EH (cell line): ENCODE measurements around the gene SCRN1.

ENCODE experiments used
- DNase-seq: peaks from one replicate; pipeline ENCODE4 v3.0.0-alpha.2; 2015; ENCODE audit warnings: low read depth

SCRN1 gene

GRCh38 chr7:29989257-29989995 is at the start of gene SCRN1:
TSS of gene SCRN1 (minus strand) at chr7:29989801. CDS start at chr7:29969067, 20,734 bp downstream.
- peak; percentile 50 for DNase-seq

- peak; percentile 43 for DNase-seq
Observed at GRCh38 chr7:30038196-30038980, 48.8 kb upstream of the SCRN1 start.

GRCh38 chr7:30036220-30036619 is 46.6 kb upstream of the SCRN1 start:
- DNase-seq = no peak

GRCh38 chr7:30034501-30034900 is 44.9 kb upstream of the SCRN1 start:
- DNase-seq = no peak

- peak; percentile 75 for DNase-seq
Observed at GRCh38 chr7:30032310-30033125, 42.9 kb upstream of the SCRN1 start.

- DNase-seq = no peak
Observed at GRCh38 chr7:30029696-30030095, 40.1 kb upstream of the SCRN1 start.

GRCh38 chr7:30028749-30029635 is 39.4 kb upstream of the SCRN1 start:
- DNase-seq = peak; percentile 55

- peak; percentile 82 for DNase-seq
Observed at GRCh38 chr7:30028216-30028748, 38.7 kb upstream of the SCRN1 start, which contains the start of gene PLEKHA8. TSS of gene PLEKHA8 (plus strand) at chr7:30028412. CDS start at chr7:30028763, 351 bp downstream.

GRCh38 chr7:30027740-30028215 is 38.2 kb upstream of the SCRN1 start:
- DNase-seq = no peak

GRCh38 chr7:30027065-30027456 is 37.5 kb upstream of the SCRN1 start:
- DNase-seq = peak; percentile 51

GRCh38 chr7:30026229-30027064 is 36.8 kb upstream of the SCRN1 start, which contains the start of gene FKBP14:
TSS of gene FKBP14 (minus strand) at chr7:30026702. CDS start at chr7:30026508, 194 bp downstream.
- peak; percentile 99 for DNase-seq

GRCh38 chr7:30023524-30023923 is 33.9 kb upstream of the SCRN1 start:
- no peak for DNase-seq

GRCh38 chr7:30022991-30023390 is 33.4 kb upstream of the SCRN1 start:
- no peak for DNase-seq

GRCh38 chr7:30020535-30020934 is 30.9 kb upstream of the SCRN1 start:
- no peak for DNase-seq

GRCh38 chr7:30019960-30020359 is 30.4 kb upstream of the SCRN1 start:
- peak; percentile 26 for DNase-seq

- DNase-seq = no peak
Observed at GRCh38 chr7:30019387-30019786, 29.8 kb upstream of the SCRN1 start.

- DNase-seq = no peak
Observed at GRCh38 chr7:30018451-30018850, 28.9 kb upstream of the SCRN1 start.

GRCh38 chr7:30012757-30013156 is 23.2 kb upstream of the SCRN1 start:
- no peak for DNase-seq

- DNase-seq = no peak
Observed at GRCh38 chr7:30010021-30010420, 20.4 kb upstream of the SCRN1 start.

GRCh38 chr7:30005464-30005863 is 15.9 kb upstream of the SCRN1 start:
- DNase-seq = no peak
